C4-2B (cell line): ENCODE data around the gene CYTL1.

ENCODE experiments used
- ZFX ChIP-seq: fragments of 450-650 bp; IDR thresholded peaks from 2 replicates; pipeline ENCODE4 v1.6.1; 2017
- TF ChIP-seq, protein P1 (sequence below): fragments of 450-650 bp; conservative IDR thresholded peaks from 2 replicates; pipeline ENCODE4 v1.5.1; 2017; ENCODE audit warnings: mild to moderate bottlenecking

DNA sequence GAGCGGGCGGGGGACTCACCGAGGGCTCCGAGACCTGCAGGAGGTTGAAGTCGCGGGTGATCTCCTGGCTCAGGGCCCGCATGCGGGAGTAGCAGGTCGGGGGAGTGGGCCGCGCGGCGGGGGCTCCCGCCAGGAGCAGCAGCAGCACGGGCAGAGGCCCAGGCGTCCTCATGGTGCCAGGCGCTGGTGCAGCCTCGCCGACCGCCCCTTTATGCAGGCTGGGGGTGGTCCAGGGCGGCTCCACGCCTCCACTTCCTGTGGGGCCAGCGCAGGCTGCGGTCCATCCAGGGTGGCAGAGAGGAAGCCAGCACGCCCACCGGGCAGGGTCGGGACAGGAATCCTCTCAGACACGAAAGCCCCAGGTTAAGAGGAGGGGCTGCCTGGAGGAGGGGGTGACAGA is at the start of gene CYTL1:
- TF ChIP-seq, protein P1, sequence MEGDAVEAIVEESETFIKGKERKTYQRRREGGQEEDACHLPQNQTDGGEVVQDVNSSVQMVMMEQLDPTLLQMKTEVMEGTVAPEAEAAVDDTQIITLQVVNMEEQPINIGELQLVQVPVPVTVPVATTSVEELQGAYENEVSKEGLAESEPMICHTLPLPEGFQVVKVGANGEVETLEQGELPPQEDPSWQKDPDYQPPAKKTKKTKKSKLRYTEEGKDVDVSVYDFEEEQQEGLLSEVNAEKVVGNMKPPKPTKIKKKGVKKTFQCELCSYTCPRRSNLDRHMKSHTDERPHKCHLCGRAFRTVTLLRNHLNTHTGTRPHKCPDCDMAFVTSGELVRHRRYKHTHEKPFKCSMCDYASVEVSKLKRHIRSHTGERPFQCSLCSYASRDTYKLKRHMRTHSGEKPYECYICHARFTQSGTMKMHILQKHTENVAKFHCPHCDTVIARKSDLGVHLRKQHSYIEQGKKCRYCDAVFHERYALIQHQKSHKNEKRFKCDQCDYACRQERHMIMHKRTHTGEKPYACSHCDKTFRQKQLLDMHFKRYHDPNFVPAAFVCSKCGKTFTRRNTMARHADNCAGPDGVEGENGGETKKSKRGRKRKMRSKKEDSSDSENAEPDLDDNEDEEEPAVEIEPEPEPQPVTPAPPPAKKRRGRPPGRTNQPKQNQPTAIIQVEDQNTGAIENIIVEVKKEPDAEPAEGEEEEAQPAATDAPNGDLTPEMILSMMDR = no peak
- no peak for TF ChIP-seq ZFX
